ENCODE data around the gene TWF2. TPM values are rescaled to one million over a fixed set of nuclear protein-coding genes. Genes with fewer than 3 reads are reported as not detected.

TWF2 gene
- total and polyA plus RNA-seq, 9 of the 15 experiments (the other 6 are each of a cell fraction or from before 2014, with no cell fraction given): 0.11 to 61.9 (median 29.7) TPM

DNA sequence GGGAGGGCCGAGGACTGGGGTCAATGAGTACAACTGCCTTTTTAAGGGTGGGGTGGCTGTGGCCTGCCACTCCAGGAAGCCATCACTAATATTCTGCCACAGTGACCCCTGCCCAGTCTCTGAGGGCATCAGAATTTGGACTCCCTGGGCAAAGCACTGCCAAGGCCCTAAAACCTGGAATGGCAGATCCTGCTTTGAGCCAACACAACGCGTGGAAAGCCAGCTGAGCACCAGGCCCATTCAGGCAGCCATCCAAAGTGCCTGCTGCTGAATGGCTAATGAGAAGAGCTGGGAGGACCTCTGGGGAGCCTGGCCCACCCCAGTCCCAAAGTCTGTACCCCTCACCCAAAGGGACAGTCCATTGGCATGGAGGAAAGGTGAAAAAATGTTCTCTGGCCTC, 5.0 kb downstream of the TWF2 start:
- Histone ChIP-seq H3K4me2 (ENCODE audit: insufficient read depth, low read length) (no peak overlapping the region), H3K79me2 (ENCODE audit: control insufficient read depth, insufficient read depth, low read length) (peaks cover 33% of the 10 kb centered on the region), H3K27me3 (ENCODE audit: control insufficient read depth in 2 of 2, insufficient read depth in 2 of 2, low read length in 2 of 2) (no peaks in the 10 kb centered on the region), H3K9ac (ENCODE audit: insufficient read depth in 1 of 2, low read depth in 2 of 2, low read length in 2 of 2) (peak overlapping the region in 1 of 2 experiments; percentile 71; a peak in 2 of 4 replicates), H3K9me1 (ENCODE audit: control insufficient read depth, insufficient read depth, low read length) (no peaks in the 10 kb centered on the region), H4K20me1 (replicated peaks; ENCODE audit: control insufficient read depth, insufficient read depth, low read length) (no peaks in the 10 kb centered on the region; the same call in 1 of the 2 replicates), H3K36me3 (ENCODE audit: control insufficient read depth, insufficient read depth, low read length) (peaks cover 32% of the 10 kb centered on the region; the same call in 2 of the 3 replicates), H3K27ac (ENCODE audit: extremely low read depth, low read depth, low read length) (no peak overlapping the region; the same call in 2 of the 3 replicates), H2AFZ (ENCODE audit: low read depth, low read length) (no peak overlapping the region), H3K9me3 (replicated peaks; ENCODE audit: control insufficient read depth, insufficient read depth, low read depth, low read length) (no peaks in the 10 kb centered on the region), H3K4me3 (no peak overlapping the region), H3K4me1 (replicated peaks in 1 of 2; ENCODE audit: control insufficient read depth in 2 of 2, insufficient read depth in 2 of 2, low read length in 2 of 2) (peaks cover 19 to 52% of the 10 kb centered on the region in 2 experiments; a peak in 4 of 5 replicates)
- FAIRE-seq: no peak
- ChIA-PET CTCF (ENCODE audit: low intra/inter-chr PET ratio) (interaction anchor here (0.9 to 1.0 kb wide), 2 partner anchors 44 to 102 kb away, joined by 3 read pairs; partner anchors contain the start of gene WDR82), POLR2A (interaction anchor here (0.6 to 1.2 kb wide), 8 partner anchors 10 to 210 kb away, joined by 3 to 5 read pairs (median 3); partner anchors contain the start of gene GLYCTK)
- no peak for ATAC-seq
- BruUV-seq (replicated peaks): no TSS peak
- no peak for DNase-seq (ENCODE audit: extremely low read depth in 1 of 4, low spot score in 3 of 4)
- in situ Hi-C loops (cut with MboI): no loop called here
- WGBS (ENCODE audit: insufficient coverage, low coverage, missing lambda C conversion rate): 40% methylated on average over 1 of the region's 3 CpGs
- intact Hi-C loops (cut with micrococcal nuclease): loop anchor here (5.0 kb wide), 1 partner anchor 103 kb away; no protein-coding TSS in a partner anchor
- TF ChIP-seq RHOXF2B (CRISPR knock-in tag; conservative IDR thresholded peaks at IDR 0.05) (no peak), MTA3 (IDR thresholded peaks at IDR 0.05; ENCODE audit: borderline replicate concordance) (no peak), POU5F1 (IDR thresholded peaks at IDR 0.05; ENCODE audit: borderline replicate concordance, low read depth, low read length, partially characterized antibody) (no peak), ZSCAN29 (IDR thresholded peaks at IDR 0.05) (no peak), HDAC1 (IDR thresholded peaks at IDR 0.05) (no peak), ARHGAP35 (IDR thresholded peaks at IDR 0.05; ENCODE audit: partially characterized antibody) (no peak), MCM5 (IDR thresholded peaks at IDR 0.05; ENCODE audit: low read depth) (no peak), PML (IDR thresholded peaks at IDR 0.05; ENCODE audit: low read length) (no peak), ZNF766 (CRISPR knock-in tag; conservative IDR thresholded peaks at IDR 0.05) (no peak)
- TF ChIP-seq, protein P1, sequence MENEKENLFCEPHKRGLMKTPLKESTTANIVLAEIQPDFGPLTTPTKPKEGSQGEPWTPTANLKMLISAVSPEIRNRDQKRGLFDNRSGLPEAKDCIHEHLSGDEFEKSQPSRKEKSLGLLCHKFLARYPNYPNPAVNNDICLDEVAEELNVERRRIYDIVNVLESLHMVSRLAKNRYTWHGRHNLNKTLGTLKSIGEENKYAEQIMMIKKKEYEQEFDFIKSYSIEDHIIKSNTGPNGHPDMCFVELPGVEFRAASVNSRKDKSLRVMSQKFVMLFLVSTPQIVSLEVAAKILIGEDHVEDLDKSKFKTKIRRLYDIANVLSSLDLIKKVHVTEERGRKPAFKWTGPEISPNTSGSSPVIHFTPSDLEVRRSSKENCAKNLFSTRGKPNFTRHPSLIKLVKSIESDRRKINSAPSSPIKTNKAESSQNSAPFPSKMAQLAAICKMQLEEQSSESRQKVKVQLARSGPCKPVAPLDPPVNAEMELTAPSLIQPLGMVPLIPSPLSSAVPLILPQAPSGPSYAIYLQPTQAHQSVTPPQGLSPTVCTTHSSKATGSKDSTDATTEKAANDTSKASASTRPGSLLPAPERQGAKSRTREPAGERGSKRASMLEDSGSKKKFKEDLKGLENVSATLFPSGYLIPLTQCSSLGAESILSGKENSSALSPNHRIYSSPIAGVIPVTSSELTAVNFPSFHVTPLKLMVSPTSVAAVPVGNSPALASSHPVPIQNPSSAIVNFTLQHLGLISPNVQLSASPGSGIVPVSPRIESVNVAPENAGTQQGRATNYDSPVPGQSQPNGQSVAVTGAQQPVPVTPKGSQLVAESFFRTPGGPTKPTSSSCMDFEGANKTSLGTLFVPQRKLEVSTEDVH (IDR thresholded peaks at IDR 0.05; ENCODE audit: low read depth, partially characterized antibody): no peak
- TF ChIP-seq, protein P2, sequence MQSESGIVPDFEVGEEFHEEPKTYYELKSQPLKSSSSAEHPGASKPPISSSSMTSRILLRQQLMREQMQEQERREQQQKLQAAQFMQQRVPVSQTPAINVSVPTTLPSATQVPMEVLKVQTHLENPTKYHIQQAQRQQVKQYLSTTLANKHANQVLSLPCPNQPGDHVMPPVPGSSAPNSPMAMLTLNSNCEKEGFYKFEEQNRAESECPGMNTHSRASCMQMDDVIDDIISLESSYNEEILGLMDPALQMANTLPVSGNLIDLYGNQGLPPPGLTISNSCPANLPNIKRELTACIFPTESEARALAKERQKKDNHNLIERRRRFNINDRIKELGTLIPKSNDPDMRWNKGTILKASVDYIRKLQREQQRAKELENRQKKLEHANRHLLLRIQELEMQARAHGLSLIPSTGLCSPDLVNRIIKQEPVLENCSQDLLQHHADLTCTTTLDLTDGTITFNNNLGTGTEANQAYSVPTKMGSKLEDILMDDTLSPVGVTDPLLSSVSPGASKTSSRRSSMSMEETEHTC (IDR thresholded peaks at IDR 0.05): no peak
- TF ChIP-seq, protein P3, sequence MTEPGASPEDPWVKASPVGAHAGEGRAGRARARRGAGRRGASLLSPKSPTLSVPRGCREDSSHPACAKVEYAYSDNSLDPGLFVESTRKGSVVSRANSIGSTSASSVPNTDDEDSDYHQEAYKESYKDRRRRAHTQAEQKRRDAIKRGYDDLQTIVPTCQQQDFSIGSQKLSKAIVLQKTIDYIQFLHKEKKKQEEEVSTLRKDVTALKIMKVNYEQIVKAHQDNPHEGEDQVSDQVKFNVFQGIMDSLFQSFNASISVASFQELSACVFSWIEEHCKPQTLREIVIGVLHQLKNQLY (CRISPR knock-in tag; conservative IDR thresholded peaks at IDR 0.05): no peak
- TF ChIP-seq, protein P4, sequence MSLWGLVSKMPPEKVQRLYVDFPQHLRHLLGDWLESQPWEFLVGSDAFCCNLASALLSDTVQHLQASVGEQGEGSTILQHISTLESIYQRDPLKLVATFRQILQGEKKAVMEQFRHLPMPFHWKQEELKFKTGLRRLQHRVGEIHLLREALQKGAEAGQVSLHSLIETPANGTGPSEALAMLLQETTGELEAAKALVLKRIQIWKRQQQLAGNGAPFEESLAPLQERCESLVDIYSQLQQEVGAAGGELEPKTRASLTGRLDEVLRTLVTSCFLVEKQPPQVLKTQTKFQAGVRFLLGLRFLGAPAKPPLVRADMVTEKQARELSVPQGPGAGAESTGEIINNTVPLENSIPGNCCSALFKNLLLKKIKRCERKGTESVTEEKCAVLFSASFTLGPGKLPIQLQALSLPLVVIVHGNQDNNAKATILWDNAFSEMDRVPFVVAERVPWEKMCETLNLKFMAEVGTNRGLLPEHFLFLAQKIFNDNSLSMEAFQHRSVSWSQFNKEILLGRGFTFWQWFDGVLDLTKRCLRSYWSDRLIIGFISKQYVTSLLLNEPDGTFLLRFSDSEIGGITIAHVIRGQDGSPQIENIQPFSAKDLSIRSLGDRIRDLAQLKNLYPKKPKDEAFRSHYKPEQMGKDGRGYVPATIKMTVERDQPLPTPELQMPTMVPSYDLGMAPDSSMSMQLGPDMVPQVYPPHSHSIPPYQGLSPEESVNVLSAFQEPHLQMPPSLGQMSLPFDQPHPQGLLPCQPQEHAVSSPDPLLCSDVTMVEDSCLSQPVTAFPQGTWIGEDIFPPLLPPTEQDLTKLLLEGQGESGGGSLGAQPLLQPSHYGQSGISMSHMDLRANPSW (CRISPR knock-in tag; IDR thresholded peaks at IDR 0.05): no peak

Measured in K562 (cell line).